ENCODE measurements around the gene MMEL1.

The MMEL1 gene

GRCh38 chr1:2643414-2644077 is 10.7 kb upstream of the MMEL1 start:
- no peak for DNase-seq (ENCODE audit: low read depth in 2 of 2)
- TF ChIP-seq, protein P1, sequence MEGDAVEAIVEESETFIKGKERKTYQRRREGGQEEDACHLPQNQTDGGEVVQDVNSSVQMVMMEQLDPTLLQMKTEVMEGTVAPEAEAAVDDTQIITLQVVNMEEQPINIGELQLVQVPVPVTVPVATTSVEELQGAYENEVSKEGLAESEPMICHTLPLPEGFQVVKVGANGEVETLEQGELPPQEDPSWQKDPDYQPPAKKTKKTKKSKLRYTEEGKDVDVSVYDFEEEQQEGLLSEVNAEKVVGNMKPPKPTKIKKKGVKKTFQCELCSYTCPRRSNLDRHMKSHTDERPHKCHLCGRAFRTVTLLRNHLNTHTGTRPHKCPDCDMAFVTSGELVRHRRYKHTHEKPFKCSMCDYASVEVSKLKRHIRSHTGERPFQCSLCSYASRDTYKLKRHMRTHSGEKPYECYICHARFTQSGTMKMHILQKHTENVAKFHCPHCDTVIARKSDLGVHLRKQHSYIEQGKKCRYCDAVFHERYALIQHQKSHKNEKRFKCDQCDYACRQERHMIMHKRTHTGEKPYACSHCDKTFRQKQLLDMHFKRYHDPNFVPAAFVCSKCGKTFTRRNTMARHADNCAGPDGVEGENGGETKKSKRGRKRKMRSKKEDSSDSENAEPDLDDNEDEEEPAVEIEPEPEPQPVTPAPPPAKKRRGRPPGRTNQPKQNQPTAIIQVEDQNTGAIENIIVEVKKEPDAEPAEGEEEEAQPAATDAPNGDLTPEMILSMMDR (IDR thresholded peaks at IDR 0.05; ENCODE audit: low read depth, low read length) = no peak
- peak overlapping the region; percentile 67 to 80 for H3K4me3 ChIP-seq (replicated peaks in 1 of 2; ENCODE audit: low read depth in 2 of 2, low read length in 2 of 2)

DNA sequence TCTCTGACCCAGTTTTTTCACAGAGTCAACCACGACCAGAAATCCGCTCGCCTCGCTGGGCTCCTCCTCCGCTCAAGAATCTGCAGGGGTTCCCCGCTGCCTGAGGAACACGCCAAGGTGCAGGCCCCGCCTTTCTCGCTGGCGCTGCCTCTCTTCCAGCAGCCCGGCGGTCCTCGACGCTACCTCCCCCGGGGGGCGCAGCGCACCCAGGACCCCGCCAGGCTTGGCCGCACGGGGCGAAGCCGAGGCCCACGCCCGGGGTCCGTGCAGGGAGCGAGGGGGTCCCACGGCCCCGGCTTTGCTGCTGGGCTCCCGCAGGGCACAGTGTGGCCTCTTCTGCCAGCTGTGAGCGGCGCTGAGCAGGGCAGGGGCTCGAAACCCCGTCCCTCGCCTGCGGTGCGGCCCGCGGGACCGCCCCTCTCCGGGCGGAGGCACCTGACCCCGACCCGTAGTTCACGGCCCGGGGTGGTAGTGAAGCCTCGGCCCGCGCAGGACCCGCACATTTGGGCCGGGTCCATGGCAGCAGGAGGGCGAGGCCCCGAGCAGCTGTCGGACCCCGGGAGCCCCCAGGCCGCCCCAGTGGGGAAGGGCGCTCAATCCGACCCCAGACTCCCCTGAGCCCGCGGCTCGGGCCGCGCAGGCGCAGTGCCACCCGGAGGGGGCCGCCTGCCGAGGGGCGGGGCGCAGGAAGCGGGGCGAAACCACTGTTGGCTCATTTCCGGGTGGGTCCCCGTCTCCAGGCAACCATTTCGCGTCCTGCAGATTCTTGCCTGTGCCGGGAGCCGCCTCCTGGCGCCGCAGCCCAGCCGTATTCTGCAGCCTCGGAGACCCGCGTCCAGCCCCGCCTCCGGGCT is 10.0 kb upstream of the MMEL1 start:
- peak; percentile 89 to 93 for DNase-seq (ENCODE audit: low read depth in 2 of 2)
- peak overlapping the region; percentile 67 to 80 for H3K4me3 ChIP-seq (replicated peaks in 1 of 2; ENCODE audit: low read depth in 2 of 2, low read length in 2 of 2)
- TF ChIP-seq, protein P1 (IDR thresholded peaks at IDR 0.05; ENCODE audit: low read depth, low read length) = no peak

GRCh38 chr1:2642131-2642559 is 9.3 kb upstream of the MMEL1 start:
- TF ChIP-seq, protein P1 (IDR thresholded peaks at IDR 0.05; ENCODE audit: low read depth, low read length) = no peak

GRCh38 chr1:2641381-2642130 is 8.7 kb upstream of the MMEL1 start:
- no peak for DNase-seq (ENCODE audit: low read depth in 2 of 2)
- peak overlapping the region; percentile 67 to 80 for H3K4me3 ChIP-seq (replicated peaks in 1 of 2; ENCODE audit: low read depth in 2 of 2, low read length in 2 of 2)
- TF ChIP-seq, protein P1 (IDR thresholded peaks at IDR 0.05; ENCODE audit: low read depth, low read length) = no peak

More at GRCh38 chr1:2642131-2642559, 9.3 kb upstream of the MMEL1 start:
- no peak for DNase-seq (ENCODE audit: low read depth in 2 of 2)
- peak overlapping the region; percentile 67 to 80 for H3K4me3 ChIP-seq (replicated peaks in 1 of 2; ENCODE audit: low read depth in 2 of 2, low read length in 2 of 2)

GRCh38 chr1:2640626-2641025 is 7.8 kb upstream of the MMEL1 start:
- TF ChIP-seq, protein P1 (IDR thresholded peaks at IDR 0.05; ENCODE audit: low read depth, low read length) = no peak
- H3K4me3 ChIP-seq (replicated peaks in 1 of 2; ENCODE audit: low read depth in 2 of 2, low read length in 2 of 2) = no peak overlapping the region
- no peak for DNase-seq (ENCODE audit: low read depth in 2 of 2)

DNA sequence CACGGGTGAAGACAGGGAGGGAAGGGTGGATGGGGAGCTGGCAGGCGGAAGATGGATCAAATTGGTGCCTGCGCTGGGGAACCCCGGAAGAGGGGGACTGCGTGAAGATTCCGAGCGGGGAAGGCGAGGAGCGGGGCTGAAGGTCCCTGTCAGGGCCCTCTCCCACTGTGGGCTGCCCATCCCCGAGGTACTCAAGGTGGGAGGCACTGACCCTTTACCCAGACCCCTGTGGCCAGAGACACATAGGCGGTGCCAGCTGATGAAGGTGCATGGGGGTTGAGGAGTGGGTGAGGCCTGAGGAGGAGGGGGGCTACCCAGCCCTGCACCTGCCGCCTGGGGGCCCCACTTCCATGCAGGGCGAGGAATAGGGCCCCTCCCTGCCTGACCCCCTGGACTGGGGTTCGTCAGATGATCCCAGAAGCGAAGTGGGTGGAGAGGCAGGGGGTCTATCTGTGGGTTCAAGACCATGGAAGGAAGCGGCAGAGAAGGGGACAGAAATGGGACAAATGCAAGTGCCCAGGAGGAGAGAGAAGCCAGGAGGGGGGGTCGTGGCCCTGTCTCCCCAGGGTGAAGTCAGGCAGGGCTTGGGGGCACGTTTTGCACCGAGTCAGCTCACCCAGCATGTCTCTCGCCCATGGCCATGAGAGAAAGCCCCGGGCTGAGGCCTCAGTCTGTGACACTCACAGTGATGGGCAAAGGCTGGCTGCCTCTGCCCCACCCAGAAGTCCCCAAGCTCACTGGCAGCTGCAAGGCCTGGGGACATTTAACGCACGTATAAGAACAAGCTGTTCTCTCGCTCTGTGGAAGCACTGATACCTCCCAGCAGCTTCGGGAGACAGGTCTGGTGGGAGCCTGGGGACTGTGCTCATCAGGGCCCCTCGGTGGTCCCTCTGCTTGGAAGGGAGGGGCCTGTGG is 7.0 kb upstream of the MMEL1 start:
- no peak for DNase-seq (ENCODE audit: low read depth in 2 of 2)
- no peak overlapping the region for H3K4me3 ChIP-seq (replicated peaks in 1 of 2; ENCODE audit: low read depth in 2 of 2, low read length in 2 of 2)
- TF ChIP-seq, protein P1 (IDR thresholded peaks at IDR 0.05; ENCODE audit: low read depth, low read length) = no peak
